HG03039 (cell line): ENCODE data around the gene ARMC3.
A peak's percentile ranks its signal among the peaks of the same experiment; 100 is the strongest.

Experiments used
- ATAC-seq: cut with Tn5 transposase; IDR thresholded peaks from one replicate; pipeline ENCODE4 v1.9.1; 2021; ENCODE audit warnings: mild to moderate bottlenecking, moderate library complexity; ENCODE audit not compliant: unreplicated experiment

ARMC3 gene

GRCh38 chr10:22988581-22989360, 60.9 kb downstream of the ARMC3 start:
- ATAC-seq: peak; percentile 50

- no peak for ATAC-seq
Measured at GRCh38 chr10:22990443-22990842, 62.6 kb downstream of the ARMC3 start.

- ATAC-seq: no peak
Measured at GRCh38 chr10:22992075-22992474, 64.2 kb downstream of the ARMC3 start.

GRCh38 chr10:22992621-22993020, 64.8 kb downstream of the ARMC3 start:
- ATAC-seq: no peak

GRCh38 chr10:22993314-22993713, 65.5 kb downstream of the ARMC3 start:
- ATAC-seq: no peak

- no peak for ATAC-seq
Measured at GRCh38 chr10:22997096-22997495, 69.2 kb downstream of the ARMC3 start.

GRCh38 chr10:22998091-22998490, 70.2 kb downstream of the ARMC3 start:
- no peak for ATAC-seq

- ATAC-seq: no peak
Measured at GRCh38 chr10:22999942-23000341, 72.1 kb downstream of the ARMC3 start.

GRCh38 chr10:23001901-23002516, 74.2 kb downstream of the ARMC3 start:
- no peak for ATAC-seq

GRCh38 chr10:23005150-23005549, 77.3 kb downstream of the ARMC3 start:
- ATAC-seq: no peak

GRCh38 chr10:23013581-23014335, 85.9 kb downstream of the ARMC3 start:
- ATAC-seq: no peak

- peak; percentile 94 for ATAC-seq
Measured at GRCh38 chr10:23015021-23015707, 87.3 kb downstream of the ARMC3 start.

GRCh38 chr10:23016636-23017035, 88.8 kb downstream of the ARMC3 start:
- ATAC-seq: no peak

GRCh38 chr10:23019633-23020032, 91.8 kb downstream of the ARMC3 start:
- ATAC-seq: no peak

GRCh38 chr10:23021430-23021829, 93.6 kb downstream of the ARMC3 start:
- no peak for ATAC-seq

GRCh38 chr10:23024002-23024401, 96.1 kb downstream of the ARMC3 start:
- no peak for ATAC-seq

- ATAC-seq: no peak
Measured at GRCh38 chr10:23031318-23031717, 103.5 kb downstream of the ARMC3 start.

- ATAC-seq: no peak
Measured at GRCh38 chr10:23034790-23035189, 106.9 kb downstream of the ARMC3 start.

GRCh38 chr10:23035569-23035968, 107.7 kb downstream of the ARMC3 start:
- ATAC-seq: no peak

GRCh38 chr10:23037152-23037551, 109.3 kb downstream of the ARMC3 start:
- ATAC-seq: no peak

- no peak for ATAC-seq
Measured at GRCh38 chr10:23037561-23037960, 109.7 kb downstream of the ARMC3 start.
